ENCODE measurements around the gene CYTH4. TPM values are rescaled to one million over a fixed set of nuclear protein-coding genes. Genes with fewer than 3 reads are reported as not detected.
"Not testable (repeated sequence)": the region's sequence is repeated elsewhere in the genome, so short reads cannot be mapped to it uniquely, and the experiment has no call there.

CYTH4 gene, protein sequence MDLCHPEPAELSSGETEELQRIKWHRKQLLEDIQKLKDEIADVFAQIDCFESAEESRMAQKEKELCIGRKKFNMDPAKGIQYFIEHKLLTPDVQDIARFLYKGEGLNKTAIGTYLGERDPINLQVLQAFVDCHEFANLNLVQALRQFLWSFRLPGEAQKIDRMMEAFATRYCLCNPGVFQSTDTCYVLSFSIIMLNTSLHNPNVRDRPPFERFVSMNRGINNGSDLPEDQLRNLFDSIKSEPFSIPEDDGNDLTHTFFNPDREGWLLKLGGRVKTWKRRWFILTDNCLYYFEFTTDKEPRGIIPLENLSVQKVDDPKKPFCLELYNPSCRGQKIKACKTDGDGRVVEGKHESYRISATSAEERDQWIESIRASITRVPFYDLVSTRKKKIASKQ
- 10 to 100 TPM; 20.7 to 31.7 TPM for total RNA-seq
- long read RNA-seq, donor 1, partial matches to known transcripts: 1 of 3 reads
- long read RNA-seq, donor 1, other reads (novel, unspliced or antisense): 0 of 3 reads
- long read RNA-seq, donor 2, partial matches to known transcripts: 15 of 20 reads
- long read RNA-seq, donor 2, other reads (novel, unspliced or antisense): 2 of 20 reads

GRCh38 chr22:37282385-37282677, at the start of gene CYTH4:
CYTH4 (plus strand) TSS chr22:37282508; CDS start chr22:37282570, 62 bp downstream.
- peak; percentile 92 for DNase-seq (ENCODE audit: low spot score)
- intact Hi-C loops (cut with DNase I): no loop called here

GRCh38 chr22:37233371-37233750, 48.9 kb upstream of the CYTH4 start:
- DNase-seq (ENCODE audit: low spot score): peak; percentile 56
- intact Hi-C loops (cut with DNase I): not testable (repeated sequence)

GRCh38 chr22:37233751-37234631, 48.3 kb upstream of the CYTH4 start:
- intact Hi-C loops (cut with DNase I): no loop called here
- peak; percentile 74 for DNase-seq (ENCODE audit: low spot score)

GRCh38 chr22:37234736-37235711, 47.3 kb upstream of the CYTH4 start:
- intact Hi-C loops (cut with DNase I): no loop called here

GRCh38 chr22:37235897-37236607, 46.3 kb upstream of the CYTH4 start:
- intact Hi-C loops (cut with DNase I): no loop called here

More at GRCh38 chr22:37234736-37235711, 47.3 kb upstream of the CYTH4 start:
- DNase-seq (ENCODE audit: low spot score): peak; percentile 44

GRCh38 chr22:37237371-37238268, 44.7 kb upstream of the CYTH4 start:
- intact Hi-C loops (cut with DNase I): no loop called here
- DNase-seq (ENCODE audit: low spot score): peak; percentile 51

More at GRCh38 chr22:37235897-37236607, 46.3 kb upstream of the CYTH4 start:
- peak; percentile 30 for DNase-seq (ENCODE audit: low spot score)

- intact Hi-C loops (cut with DNase I): no loop called here
- peak; percentile 45 for DNase-seq (ENCODE audit: low spot score)
These were observed 42.7 kb upstream of the CYTH4 start for GRCh38 chr22:37239336-37240239.

DNA sequence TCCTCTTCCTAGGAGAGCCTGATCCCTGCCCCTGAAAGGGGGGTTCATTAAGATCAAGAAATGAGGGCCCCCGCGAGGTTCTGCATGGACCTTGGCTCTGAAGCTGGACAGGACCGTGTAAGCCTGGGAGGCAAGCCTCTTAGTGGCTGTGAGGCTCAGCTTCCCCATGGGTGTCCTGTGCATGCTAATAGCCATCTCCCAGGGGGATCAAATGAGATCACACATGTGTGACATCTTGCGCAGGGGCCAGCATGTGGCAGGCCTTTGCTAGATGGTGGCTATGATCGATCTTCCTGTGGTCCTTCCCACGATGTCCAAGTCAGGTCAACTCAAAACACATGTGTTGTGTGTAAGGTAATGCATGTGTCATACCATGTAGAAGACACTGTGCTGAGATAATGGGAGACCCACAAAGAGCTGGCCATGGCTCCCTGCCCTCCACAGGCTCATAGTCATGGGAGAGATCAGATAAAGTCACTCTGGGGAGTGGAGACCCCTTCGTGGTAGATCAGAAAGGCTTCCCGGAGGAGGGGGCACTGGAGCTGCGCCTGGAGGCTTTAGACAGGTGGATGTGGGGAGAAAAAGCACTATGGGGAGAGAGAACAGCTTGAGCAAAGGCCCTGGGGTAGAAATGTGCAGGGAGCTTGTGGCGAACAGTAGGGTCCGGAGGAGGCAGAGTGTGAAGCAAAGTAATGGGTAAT, 41.9 kb upstream of the CYTH4 start:
- intact Hi-C loops (cut with DNase I): no loop called here
- DNase-seq (ENCODE audit: low spot score): peak; percentile 45

- DNase-seq (ENCODE audit: low spot score): peak; percentile 76
- intact Hi-C loops (cut with DNase I): no loop called here
These were observed 41.4 kb upstream of the CYTH4 start for GRCh38 chr22:37240941-37241320.

DNA sequence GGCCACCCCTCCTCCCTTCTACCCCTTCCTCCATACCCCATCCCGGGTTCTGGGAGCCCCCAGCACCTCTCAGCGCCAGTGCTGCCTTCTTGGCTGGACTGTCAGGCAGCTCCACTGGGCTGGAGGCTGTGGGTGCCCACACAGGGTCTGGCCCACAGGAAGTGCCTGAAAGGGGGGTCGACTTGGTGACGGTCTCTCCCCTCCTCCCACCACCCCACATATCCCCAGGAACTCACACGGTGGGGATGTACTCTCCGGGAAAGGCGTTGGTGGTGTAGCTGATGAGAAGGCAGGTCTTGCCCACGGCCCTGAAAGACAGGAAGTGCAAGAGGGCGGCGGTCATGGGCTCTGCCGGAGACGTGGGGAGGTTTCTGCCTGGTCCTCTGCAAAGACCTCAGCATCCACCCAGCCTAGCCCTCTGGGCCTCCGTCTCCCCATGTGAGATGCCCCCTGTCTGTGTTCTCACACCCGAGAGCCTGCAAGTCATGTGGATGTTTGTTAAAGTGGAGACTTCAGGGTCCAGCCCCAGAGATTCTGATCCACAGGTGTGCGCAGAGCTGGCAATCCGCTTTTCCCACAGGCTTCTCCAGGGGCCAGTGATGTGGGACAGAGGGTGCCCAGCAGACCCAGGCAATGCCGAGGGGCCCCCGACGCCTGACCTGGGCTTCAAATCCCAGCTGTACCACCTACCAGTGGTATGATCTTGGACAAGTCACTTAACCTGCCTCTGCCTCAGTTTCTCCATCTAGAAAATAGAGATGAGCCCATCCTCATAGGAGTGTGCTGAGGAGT, 40.8 kb upstream of the CYTH4 start:
- peak; percentile 82 for DNase-seq (ENCODE audit: low spot score)
- intact Hi-C loops (cut with DNase I): no loop called here

- intact Hi-C loops (cut with DNase I): no loop called here
- DNase-seq (ENCODE audit: low spot score): peak; percentile 92
These were observed 39.9 kb upstream of the CYTH4 start for GRCh38 chr22:37242395-37242918.

GRCh38 chr22:37243402-37244113, 38.8 kb upstream of the CYTH4 start:
- DNase-seq (ENCODE audit: low spot score): peak; percentile 41

GRCh38 chr22:37244114-37244921, 38.0 kb upstream of the CYTH4 start, which contains the start of gene RAC2:
RAC2 (minus strand) TSS chr22:37244269; CDS start chr22:37244148, 121 bp downstream.
- intact Hi-C loops (cut with DNase I): no loop called here

More at GRCh38 chr22:37243402-37244113, 38.8 kb upstream of the CYTH4 start:
- intact Hi-C loops (cut with DNase I): no loop called here

More at GRCh38 chr22:37244114-37244921, 38.0 kb upstream of the CYTH4 start, which contains the start of gene RAC2:
- peak; percentile 91 for DNase-seq (ENCODE audit: low spot score)

Data from posterior vena cava (tissue), 2 donors.